Transverse colon (tissue), 4 donors: ENCODE results near the gene CPSF4L.
"Not testable (repeated sequence)": the region's sequence is repeated elsewhere in the genome, so short reads cannot be mapped to it uniquely, and the experiment has no call there.

Experiments used
- EP300 ChIP-seq: sonication (generic); formaldehyde crosslinking; IDR thresholded peaks from one replicate; pipeline ENCODE4 v1.6.1; 2017; ENCODE audit warnings: antibody characterized with exemption, low read depth
- POLR2AphosphoS5 ChIP-seq, 3 donors: sonication (generic); formaldehyde crosslinking; IDR thresholded peaks; one replicate each; pipeline ENCODE4 v1.6.1; 2016; ENCODE audit warnings: antibody characterized with exemption in 3 of 3
- TF ChIP-seq, protein P1 (sequence below), 5 experiments: fragments of 200-600 bp in 3 of 5; fragments of 450-650 bp in 2 of 5; sonication (generic) in 3 of 5; IDR thresholded peaks; 1 replicate in 2 of 5; 2 replicates in 3 of 5; pipeline ENCODE4 v1.5.1; 2016 to 2017; ENCODE audit warnings: antibody characterized with exemption in 5 of 5, inconsistent platforms in 3 of 5, mild to moderate bottlenecking in 2 of 5, moderate library complexity in 1 of 5

- TF ChIP-seq, protein P1, sequence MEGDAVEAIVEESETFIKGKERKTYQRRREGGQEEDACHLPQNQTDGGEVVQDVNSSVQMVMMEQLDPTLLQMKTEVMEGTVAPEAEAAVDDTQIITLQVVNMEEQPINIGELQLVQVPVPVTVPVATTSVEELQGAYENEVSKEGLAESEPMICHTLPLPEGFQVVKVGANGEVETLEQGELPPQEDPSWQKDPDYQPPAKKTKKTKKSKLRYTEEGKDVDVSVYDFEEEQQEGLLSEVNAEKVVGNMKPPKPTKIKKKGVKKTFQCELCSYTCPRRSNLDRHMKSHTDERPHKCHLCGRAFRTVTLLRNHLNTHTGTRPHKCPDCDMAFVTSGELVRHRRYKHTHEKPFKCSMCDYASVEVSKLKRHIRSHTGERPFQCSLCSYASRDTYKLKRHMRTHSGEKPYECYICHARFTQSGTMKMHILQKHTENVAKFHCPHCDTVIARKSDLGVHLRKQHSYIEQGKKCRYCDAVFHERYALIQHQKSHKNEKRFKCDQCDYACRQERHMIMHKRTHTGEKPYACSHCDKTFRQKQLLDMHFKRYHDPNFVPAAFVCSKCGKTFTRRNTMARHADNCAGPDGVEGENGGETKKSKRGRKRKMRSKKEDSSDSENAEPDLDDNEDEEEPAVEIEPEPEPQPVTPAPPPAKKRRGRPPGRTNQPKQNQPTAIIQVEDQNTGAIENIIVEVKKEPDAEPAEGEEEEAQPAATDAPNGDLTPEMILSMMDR (IDR thresholded peaks at IDR 0.05): not testable (repeated sequence)
- TF ChIP-seq POLR2AphosphoS5 (IDR thresholded peaks at IDR 0.05); EP300: not testable (repeated sequence)
Observed at GRCh38 chr17:73308959-73309358, 47.3 kb upstream of the CPSF4L start.
